ENCODE data around the gene BTBD17.

GRCh38 chr17:74385201-74385600 lies 23.5 kb upstream of the BTBD17 start:
- TF ChIP-seq ZNF274 (IDR thresholded peaks at IDR 0.05; ENCODE audit: borderline replicate concordance, extremely low read depth, low read length): no peak
- TF ChIP-seq ASH2L (IDR thresholded peaks at IDR 0.05; ENCODE audit: low read length): no peak
- TF ChIP-seq MAX (IDR thresholded peaks at IDR 0.05): no peak
- no peak for TF ChIP-seq CTCF (IDR thresholded peaks at IDR 0.05; ENCODE audit: control extremely low read depth in 1 of 3, insufficient read depth in 1 of 3, low read depth in 1 of 3, low read length in 3 of 3)
- TF ChIP-seq EZH2 (IDR thresholded peaks at IDR 0.05; ENCODE audit: low read depth, low read length, severe bottlenecking): no peak
